GM18520 (cell line): Measurements from ENCODE around the gene ZMAT5.

Source experiments
- ATAC-seq: cut with Tn5 transposase; IDR thresholded peaks from one replicate; pipeline ENCODE4 v1.9.1; 2021; ENCODE audit not compliant: unreplicated experiment

ZMAT5 gene

DNA sequence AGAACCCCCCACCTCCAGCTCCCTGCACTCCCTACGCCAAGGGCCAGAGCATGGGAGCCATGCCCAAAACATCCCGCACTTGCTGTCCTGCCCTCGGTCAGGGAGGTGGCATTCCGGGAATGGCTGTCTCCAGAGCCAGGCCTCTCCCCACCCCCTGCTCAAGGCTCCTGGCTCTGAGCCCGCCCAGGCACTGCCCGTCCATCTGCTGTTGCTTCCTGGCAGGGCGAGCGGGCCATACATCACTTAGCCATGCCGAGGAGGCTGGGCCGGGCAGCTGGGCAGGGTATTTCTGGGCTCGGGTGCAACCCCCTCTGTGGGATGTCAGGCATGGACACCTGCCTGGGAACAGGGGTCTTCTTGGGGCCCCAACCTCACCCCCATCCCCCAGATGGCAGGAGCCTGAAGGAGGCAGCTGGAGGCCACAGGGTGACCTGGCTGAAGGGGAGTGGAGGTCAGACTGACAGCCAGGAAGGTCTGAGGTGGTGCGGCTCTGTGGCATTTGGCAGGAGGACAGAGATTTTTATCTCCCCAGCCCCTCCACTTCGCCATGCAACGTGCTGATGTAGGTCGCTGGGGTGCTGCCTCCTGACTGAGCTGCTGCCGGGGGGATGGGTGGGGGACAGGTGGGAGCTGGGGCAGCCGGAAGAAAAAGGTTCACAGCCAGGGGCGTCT, 55.7 kb downstream of the ZMAT5 start:
- no peak for ATAC-seq

DNA sequence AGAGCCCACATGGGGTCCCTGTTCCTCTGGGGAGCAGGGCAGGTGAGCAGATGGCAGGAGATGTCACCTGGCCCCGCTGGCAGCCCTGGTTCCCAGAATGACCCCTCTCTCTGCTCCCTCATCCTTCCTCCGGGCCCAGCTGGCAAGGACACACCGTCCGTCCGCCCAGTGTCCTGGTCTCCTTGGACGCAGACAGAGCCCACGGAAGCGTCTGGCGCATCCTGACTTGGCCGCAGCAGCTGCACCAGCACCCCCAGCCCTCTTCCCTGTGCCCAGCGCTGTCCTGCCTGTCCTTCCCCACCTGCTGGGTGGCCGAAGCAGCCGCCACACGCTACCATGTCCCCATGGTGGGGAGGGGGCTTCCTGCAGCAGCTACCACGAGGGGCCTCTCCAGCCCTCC, 56.6 kb downstream of the ZMAT5 start:
- ATAC-seq: no peak

DNA sequence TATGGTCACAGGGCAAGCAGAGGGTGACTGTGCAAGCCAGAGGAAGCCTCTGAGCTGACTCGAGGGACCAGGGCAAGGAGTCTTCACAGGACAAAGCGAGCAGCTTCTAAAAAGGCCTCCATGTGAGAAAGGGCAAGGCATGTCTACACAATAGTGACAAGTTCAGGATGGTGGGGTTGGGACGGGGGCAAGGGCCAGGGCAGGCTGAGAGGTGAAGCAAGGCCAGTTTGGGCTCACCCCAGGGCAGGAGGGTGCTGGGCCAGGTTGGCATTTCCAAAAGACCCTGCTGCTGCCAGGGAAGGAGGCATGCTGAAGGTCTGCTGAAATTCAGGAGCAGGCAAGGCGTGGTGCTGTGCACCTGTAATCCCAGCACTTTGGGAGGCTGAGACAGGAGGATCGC, 59.3 kb downstream of the ZMAT5 start:
- no peak for ATAC-seq

DNA sequence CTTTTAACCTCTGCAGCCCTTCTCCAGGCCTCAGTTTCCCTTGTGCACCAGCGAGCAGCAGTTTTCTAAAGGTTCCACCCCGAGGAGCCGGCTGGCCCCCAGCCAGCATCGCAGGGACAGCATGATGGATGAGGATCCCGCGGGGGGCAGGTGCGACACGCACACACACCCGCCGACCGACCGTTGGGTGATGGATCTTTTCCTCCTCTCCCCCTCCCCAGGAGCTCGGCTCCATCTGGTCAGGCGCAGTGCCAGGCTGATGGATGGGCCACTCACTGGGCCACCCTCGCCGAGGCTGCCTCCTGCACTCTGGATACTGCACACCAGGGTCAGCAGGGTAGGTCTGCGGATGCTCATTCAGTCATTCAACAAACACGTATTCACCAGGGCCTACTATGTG, 59.8 kb downstream of the ZMAT5 start:
- no peak for ATAC-seq

DNA sequence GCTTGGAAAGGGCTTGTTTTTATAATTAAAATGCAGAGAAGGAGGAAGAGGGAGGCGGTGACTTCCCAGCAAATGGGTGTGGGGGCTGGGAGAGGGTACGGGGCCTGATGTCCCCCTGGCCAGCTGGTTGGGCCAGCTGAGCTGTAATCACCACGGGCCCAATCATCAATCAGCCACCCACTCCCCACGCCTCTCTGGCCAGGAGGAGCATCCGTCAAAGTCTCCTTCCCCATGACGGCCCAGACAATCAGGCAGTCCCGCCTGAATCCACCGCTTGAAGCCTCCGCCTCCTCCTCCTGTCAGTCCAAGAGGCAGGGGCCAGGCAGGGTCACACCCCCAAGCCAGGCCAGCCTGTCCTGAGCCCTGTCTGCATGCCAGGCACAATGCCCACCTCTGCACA, 60.3 kb downstream of the ZMAT5 start:
- ATAC-seq: no peak

DNA sequence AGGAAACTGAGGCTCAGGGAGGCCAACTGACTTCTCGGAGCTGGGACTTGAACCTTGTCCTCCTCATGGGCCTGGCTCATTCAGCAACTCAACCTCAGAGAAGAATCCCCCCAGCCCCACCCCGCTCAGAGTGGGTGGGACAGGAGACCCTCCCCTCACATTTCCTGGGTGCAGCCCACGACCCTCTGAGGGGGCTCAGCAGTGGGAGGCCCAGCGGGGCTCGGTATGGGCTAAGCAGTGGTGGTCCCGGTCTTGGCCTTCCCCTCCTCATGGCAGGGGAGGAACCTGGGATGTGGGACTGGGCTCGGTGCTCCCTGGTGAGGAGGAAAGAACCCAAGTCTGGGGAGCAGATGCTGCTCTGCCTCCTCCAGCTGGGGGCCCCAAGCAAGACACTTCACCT, 61.2 kb downstream of the ZMAT5 start:
- ATAC-seq: no peak

DNA sequence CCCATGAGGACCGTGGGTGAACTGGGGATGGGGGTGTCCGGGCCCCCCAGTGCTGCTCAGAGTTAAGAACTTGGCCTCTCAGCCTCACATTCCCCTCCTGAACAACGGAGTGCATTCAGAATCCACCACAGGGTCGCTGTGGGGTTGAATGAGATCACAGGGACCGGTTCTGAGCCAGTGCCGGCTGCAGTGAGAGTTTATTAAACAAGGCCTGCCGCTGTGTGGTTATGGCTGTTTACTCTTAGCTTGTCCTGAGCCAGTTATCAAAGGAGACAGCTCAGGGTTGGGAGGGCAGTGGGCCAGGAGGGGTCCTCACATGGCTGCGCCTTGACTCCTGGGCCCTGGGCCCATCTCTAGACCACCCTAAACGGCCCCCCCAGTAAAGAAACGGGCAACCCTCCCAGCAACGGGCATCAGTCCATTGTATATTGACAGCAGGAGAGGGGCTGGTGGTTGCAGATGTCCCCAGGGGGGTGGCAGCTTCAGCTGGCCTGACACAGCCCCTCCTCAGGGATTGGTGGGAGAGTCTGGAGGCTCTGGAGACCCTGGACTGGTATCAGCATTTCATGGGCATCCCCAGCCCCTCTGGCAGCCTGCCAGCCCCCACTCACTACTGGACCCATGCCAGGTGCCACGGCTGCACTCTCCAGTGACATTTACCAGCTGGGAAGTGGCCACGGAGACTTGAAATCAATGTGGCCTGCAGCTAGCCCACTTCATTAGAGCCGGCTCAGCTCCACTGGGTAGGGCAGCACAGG, 62.1 kb downstream of the ZMAT5 start:
- ATAC-seq: no peak

DNA sequence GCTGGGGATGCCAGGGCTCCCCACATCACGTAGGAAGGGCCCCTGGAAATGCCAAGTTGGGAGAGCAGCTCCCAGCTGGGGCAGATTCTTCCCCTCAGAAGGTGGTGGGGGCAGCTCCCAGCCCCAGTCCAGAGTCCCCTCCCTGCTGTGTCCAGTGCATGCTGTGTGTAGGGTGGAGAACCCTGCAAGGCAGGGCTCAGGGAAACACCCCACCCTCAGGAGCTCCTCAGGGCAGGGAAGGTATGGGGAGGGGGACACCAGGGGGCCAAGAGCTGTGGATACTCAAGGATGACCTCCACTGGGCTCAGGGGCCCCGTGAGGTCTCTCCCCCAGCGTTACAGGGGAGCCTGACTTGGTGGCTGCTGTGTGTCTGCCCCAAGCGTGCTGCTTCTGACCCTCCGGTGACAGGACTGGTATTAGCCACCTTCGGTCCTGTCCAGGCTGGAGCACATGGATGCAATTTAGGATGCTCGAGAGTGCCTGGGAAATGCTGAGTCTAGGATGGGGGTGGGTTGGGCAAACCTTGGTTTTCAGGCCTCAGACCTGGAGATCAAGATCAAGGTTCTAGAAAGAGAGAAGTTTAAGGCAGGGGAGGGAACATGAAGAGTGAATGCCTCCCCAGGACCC, 63.1 kb downstream of the ZMAT5 start:
- no peak for ATAC-seq

DNA sequence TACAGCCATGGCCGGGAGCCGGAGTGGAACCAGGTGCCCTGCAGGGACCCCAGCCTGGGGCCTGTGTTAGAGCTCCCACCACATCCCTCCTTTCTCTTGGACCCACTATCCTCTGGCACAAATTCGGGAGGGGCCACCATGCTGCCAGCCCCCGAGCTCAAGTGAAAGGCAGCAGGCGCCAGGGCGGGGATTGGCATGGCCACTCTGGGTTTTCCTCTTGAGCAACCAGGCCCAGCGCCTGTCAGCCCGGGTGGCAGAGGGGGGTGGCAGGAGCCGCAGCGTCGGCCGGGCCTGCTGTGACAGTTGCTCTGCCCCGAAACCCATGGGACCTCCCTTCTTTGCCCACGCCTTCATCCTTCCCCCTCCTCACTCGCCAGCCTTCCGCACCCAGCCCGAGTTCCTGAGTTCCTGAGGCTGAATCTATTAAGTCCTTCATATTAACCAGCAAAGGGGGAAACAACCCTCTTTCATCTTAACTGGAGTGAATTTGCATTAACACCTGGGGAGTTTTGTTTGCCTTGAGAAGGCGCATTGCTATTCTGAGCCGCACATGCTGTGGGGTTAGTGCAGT, 63.8 kb downstream of the ZMAT5 start:
- ATAC-seq: no peak

DNA sequence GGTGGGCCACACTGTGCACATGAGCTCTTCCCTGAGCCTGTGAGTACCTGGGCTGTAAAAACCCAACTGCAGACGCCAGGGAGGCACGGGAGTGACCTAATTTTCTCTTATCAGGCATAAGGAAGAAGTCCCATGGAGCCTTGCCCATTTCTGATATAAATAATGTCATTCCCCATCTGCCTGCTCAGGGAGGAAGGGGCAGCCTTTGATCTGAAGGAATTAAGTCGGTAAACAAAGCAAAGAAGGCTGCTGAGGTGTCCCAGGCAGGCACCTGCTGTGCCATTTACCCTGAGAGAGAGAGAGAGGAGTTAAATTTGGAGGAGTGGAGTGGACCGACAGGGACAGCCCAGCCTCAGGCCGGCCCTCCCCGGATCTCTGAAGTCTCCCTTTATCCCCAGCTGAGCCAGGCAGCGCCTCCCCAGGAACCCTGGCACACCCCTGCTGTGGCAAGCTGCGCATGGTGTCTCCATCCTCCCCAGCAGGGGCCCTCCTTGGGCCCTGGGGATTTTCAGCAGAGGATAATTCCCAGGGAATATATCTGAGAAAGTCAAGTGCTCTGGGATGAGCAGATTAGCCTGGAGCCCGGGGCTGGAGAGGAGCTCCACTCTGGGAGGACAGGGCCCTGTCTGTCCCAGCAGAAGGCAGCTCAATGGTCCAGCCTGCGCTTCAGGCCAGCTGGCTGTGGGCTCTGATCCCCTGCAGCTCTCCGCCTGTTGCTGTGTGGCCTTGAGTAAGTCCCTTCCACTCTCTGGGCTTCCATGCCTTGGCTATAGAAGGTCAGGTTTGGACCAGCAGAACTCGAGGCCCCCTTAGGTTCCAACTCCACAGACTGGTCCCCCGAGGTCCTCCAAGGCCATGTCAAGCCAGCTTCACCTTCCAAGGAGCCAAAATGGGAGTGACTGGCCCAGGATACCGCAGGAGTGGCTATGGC, 64.5 kb downstream of the ZMAT5 start:
- ATAC-seq: no peak

DNA sequence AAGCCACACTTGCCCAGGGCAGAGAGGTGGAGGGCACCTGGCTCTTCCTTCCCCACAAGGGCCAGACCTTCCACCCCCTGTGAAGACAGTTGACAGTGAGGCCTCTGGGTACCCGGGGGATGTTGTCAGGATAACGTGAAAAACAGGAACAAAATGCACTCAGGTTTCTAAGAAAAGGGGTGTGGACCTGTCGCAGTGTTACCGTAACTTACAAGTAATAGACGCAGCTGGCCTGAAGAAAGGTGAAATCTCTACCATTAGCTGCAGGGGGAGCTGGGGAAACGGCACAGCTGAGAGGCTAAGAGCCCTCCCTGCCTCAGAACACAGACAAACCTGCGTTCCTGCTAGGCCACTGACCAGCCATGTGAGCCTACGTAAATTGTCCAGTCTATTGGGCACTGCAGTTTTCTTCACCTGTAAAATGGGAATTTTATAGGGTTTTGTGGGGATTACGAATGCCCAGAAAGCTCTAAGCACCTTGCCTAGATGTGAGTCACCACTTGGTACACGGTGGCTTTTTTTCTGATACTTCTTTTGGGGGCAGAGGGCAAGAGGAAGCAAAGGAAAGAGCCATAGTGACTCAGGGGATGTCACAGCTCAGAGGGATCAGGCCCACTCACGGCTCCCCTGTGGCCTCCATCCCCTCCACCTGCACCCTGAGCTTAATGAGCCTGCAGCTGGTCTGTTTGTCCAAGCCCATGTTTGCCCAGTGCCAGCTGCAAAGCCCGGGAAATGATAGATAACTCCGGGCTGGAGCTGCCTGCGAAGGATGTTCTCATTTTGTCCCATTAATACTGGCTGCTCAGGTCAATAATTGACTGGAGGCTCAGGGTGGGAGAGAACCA, 65.4 kb downstream of the ZMAT5 start:
- no peak for ATAC-seq

DNA sequence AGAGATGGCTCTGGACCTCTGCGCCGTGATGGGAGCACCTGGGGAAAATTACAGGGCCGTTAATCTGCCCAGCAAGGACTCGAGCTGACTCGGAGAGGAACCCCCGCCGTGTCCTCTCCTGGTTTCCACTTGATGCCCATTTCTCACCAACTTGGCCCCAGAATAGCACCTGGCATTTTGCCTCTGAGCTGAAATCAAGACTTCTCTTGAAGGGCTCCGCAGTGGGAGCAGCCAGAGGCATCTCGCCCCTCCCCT, 66.0 kb downstream of the ZMAT5 start:
- no peak for ATAC-seq

DNA sequence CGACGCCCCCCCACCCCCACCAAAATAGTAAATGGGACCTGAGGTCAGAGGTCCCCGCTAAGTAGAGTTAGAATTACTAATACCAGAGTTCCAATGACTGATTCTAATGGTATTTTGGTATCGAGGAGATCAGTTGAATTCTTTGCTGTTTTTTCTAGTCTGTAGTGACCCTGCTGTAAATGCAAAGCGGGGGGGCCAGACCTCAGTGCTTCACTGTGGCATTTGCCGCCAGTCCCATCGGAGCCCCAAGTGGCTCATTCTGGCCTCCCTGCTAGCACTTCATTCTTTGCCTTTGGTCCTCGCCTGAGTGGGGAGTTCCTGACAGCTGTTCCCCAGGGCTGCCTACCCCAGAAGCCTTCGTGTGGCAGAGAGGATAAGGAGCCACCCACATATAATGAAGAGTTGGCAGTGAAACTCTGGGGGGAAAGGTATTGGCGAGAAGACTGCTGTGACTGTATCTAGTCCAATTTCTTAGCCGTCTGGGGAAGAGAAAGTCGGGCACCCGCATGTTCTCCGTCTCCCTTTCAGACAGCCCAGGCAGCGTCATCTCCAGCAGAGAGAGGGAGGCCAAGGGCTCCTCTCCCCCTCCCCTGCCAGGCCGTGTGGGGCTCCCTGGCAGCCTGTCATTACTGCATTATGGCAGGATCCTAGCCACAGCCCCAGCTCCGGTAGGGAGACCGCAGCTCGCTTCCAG, 66.5 kb downstream of the ZMAT5 start:
- ATAC-seq: no peak

DNA sequence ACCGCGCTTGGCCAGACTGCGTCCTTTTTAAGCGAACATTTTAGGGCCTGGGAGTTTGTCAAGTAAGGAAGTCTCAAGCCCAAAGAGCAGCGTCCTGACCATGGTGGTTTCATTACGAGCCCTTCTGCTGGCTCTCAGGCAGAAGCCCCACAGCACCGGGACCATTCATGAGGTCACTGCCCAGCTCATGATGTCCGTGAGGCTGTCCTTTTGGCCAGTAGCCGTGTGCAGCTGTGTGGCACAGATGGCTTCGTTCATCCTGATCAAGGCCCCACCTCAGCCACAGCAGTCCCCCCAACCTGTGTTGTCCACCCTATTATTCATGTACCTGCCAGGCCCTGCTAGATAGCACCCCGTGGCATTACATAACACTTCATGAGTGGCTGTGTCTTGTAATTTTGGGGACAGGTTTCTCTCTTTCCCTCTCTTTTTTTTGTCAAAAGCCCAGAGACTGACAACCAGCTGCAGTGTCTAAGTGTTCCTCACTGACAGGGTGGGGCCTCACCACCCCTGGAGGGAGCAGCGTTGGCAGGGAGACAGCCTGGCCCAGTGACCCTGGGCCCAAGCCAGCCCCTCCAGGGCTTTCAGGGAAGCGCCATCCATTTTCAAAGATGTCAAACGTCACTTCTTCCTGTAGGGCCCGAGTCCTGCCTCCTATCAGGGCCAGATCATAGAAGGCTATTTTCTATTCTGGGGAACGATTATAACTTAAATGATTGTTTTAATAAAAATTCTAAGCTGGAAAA, 68.8 kb downstream of the ZMAT5 start:
- no peak for ATAC-seq

DNA sequence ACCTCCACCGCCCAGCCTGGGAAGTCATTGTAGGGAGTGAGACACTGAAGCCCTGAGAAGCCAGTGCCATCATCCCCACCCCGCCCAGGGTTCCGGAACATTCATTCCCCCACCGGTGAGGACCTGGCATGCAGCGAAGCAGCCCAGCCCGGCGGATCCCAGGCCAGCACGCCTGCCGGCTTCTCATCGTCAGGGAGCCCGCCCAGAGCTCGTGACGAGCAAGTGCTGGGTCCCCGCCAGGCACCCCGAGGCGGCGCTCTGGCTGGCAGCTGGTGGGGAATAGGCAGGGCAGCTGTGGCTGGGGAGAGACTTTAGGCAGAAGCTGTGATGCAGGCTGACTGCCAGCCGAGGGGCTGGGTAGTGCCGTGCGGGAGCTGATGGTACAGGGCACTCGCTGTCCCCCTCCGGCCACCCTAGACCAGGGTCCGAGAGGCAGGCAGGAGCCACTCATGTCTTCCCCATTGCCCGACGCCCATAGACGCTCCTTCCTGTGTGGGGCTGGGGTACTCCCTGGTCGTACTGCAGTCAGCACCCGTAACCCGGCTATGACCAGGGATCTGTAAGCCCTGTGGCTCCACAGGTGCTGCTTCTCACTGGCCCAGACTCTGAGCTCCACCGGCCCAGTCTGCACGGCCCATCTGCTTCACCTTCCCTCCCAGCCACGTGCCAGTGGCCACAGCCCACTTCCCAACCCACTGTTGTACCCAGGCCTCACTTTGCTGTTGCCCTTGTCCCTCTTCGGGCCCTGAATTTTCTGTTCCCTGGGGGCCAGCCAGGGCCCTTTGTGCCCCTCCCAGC, 71.5 kb downstream of the ZMAT5 start:
- ATAC-seq: no peak

DNA sequence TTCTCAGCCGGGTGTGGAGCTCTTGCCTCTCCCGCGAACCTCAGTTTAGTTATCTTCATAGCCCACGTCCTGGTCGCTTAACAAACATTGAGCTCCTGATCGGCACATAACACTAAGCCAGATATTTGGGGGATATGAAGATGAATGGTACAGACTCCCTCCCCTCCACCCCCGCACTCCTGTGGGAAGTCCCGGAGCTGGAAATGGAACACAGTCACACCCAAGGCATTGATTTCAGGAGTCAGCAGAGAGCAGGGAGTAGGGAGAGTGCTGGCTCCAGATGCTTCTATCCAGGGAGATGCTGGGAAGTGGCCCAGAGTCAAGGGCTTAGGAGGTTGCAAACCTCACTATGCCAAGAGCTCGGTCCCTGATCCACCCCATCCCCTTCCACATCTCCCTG, 73.1 kb downstream of the ZMAT5 start:
- no peak for ATAC-seq

DNA sequence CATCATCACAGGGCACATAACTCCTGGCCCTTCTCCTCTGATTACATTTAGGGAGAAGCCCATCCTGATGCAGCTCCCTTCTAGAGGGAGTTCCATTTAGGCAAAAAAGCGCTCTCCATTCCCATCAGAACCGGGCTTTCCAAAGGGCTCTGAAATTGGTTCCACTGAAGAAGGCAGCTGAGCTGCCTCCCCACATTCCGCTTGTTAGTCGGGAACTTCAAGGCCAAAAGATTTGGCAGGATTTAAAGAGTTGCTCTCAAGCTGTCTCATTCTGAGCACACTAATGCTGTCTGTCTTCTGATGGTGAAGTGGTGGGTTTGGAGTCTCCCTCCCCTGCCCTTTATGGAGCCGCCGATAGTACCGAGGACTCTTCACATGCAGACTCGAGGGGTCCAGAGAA, 73.6 kb downstream of the ZMAT5 start:
- no peak for ATAC-seq

DNA sequence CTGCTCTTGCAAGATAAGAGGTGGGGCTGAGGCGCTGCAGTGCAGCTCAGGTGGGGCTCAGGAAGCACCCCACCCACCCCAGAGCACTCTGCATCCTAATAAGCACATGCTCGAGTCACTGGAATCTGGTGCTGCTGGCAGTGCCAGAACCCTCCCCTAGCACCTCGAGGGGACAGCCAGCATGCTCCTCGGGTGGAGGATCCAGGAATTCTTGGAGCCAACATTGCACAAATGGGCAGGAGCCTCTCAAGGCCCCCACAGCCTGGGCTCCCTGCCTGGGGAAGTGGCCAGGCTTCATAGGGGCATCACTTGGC, 74.5 kb downstream of the ZMAT5 start:
- ATAC-seq: no peak
